ENCODE data around the gene DARS1.
"Not testable (repeated sequence)": the region's sequence is repeated elsewhere in the genome, so short reads cannot be mapped to it uniquely, and the experiment has no call there.

The DARS1 gene

GRCh38 chr2:135893374-135893794 is 92.0 kb downstream of the DARS1 start:
- no peak for DNase-seq (ENCODE audit: low spot score)
- Mint-ChIP-seq H3K36me3 (ENCODE audit: low read depth) (peaks cover 5% of the 10 kb centered on the region), H3K27me3 (ENCODE audit: low read depth) (no peaks in the 10 kb centered on the region), H3K4me1 (ENCODE audit: low read depth) (no peaks in the 10 kb centered on the region), H3K27ac (no peak overlapping the region), H3K4me3 (no peak overlapping the region), H3K9me3 (peaks cover 9% of the 10 kb centered on the region)

GRCh38 chr2:135890835-135891234 is 94.6 kb downstream of the DARS1 start:
- Mint-ChIP-seq H3K4me3 (no peak overlapping the region), H3K9me3 (peaks cover 15% of the 10 kb centered on the region), H3K27ac (no peak overlapping the region), H3K36me3 (ENCODE audit: low read depth) (peaks cover 2% of the 10 kb centered on the region), H3K4me1 (ENCODE audit: low read depth) (peaks cover 4% of the 10 kb centered on the region), H3K27me3 (ENCODE audit: low read depth) (no peaks in the 10 kb centered on the region)
- DNase-seq (ENCODE audit: low spot score): no peak

GRCh38 chr2:135890149-135890548 is 95.3 kb downstream of the DARS1 start:
- H3K9me3 Mint-ChIP-seq: peaks cover 15% of the 10 kb centered on the region
- DNase-seq (ENCODE audit: low spot score): no peak
- peaks cover 2% of the 10 kb centered on the region for H3K36me3 Mint-ChIP-seq (ENCODE audit: low read depth)
- peaks cover 4% of the 10 kb centered on the region for H3K4me1 Mint-ChIP-seq (ENCODE audit: low read depth)
- H3K4me3 Mint-ChIP-seq: no peak overlapping the region
- H3K27me3 Mint-ChIP-seq (ENCODE audit: low read depth): no peaks in the 10 kb centered on the region
- no peak overlapping the region for H3K27ac Mint-ChIP-seq

GRCh38 chr2:135888587-135888986 is 96.8 kb downstream of the DARS1 start:
- H3K4me1 Mint-ChIP-seq (ENCODE audit: low read depth); H3K4me3 Mint-ChIP-seq; H3K27me3 Mint-ChIP-seq (ENCODE audit: low read depth); DNase-seq (ENCODE audit: low spot score); H3K36me3 Mint-ChIP-seq (ENCODE audit: low read depth); H3K27ac Mint-ChIP-seq: not testable (repeated sequence)
- H3K9me3 Mint-ChIP-seq: peaks cover 15% of the 10 kb centered on the region

GRCh38 chr2:135885709-135886108 is 99.7 kb downstream of the DARS1 start:
- Mint-ChIP-seq H3K4me3 (no peak overlapping the region), H3K36me3 (ENCODE audit: low read depth) (peaks cover 2% of the 10 kb centered on the region), H3K27me3 (ENCODE audit: low read depth) (peaks cover 10% of the 10 kb centered on the region), H3K4me1 (ENCODE audit: low read depth) (peaks cover 4% of the 10 kb centered on the region), H3K9me3 (peaks cover 15% of the 10 kb centered on the region), H3K27ac (no peak overlapping the region)
- DNase-seq (ENCODE audit: low spot score): no peak

- Mint-ChIP-seq H3K27me3 (ENCODE audit: low read depth) (peaks cover 10% of the 10 kb centered on the region), H3K27ac (no peak overlapping the region), H3K4me3 (no peak overlapping the region), H3K4me1 (ENCODE audit: low read depth) (peaks cover 2% of the 10 kb centered on the region), H3K9me3 (no peaks in the 10 kb centered on the region), H3K36me3 (ENCODE audit: low read depth) (no peaks in the 10 kb centered on the region)
- DNase-seq (ENCODE audit: low spot score): no peak
Measured at GRCh38 chr2:135882415-135882814, 103.0 kb downstream of the DARS1 start.

- H3K27me3 Mint-ChIP-seq (ENCODE audit: low read depth); DNase-seq (ENCODE audit: low spot score); H3K9me3 Mint-ChIP-seq: not testable (repeated sequence)
- H3K36me3 Mint-ChIP-seq (ENCODE audit: low read depth): peaks cover 32% of the 10 kb centered on the region
- H3K4me1 Mint-ChIP-seq (ENCODE audit: low read depth): peaks cover 28% of the 10 kb centered on the region
- H3K4me3 Mint-ChIP-seq: peak overlapping the region; percentile 81
- peak overlapping the region; percentile 91 for H3K27ac Mint-ChIP-seq
Measured at GRCh38 chr2:135876770-135877169, 108.7 kb downstream of the DARS1 start.

GRCh38 chr2:135876066-135876711 is 109.2 kb downstream of the DARS1 start, which contains the start of gene MCM6:
Gene MCM6 (minus strand): TSS chr2:135876443. CDS start chr2:135876365, 78 bp downstream.
- peak within 1 kb of the TSS; percentile 99 for H3K4me3 Mint-ChIP-seq
- H3K36me3 Mint-ChIP-seq (ENCODE audit: low read depth): peaks cover 37% of the 10 kb centered on the region
- no peaks in the 10 kb centered on the region for H3K27me3 Mint-ChIP-seq (ENCODE audit: low read depth)
- H3K4me1 Mint-ChIP-seq (ENCODE audit: low read depth): peaks cover 33% of the 10 kb centered on the region
- DNase-seq (ENCODE audit: low spot score): peak; percentile 99
- peak within 1 kb of the TSS; percentile 98 for H3K27ac Mint-ChIP-seq
- H3K9me3 Mint-ChIP-seq: no peaks in the 10 kb centered on the region

- Mint-ChIP-seq H3K27me3 (ENCODE audit: low read depth) (no peaks in the 10 kb centered on the region), H3K36me3 (ENCODE audit: low read depth) (peaks cover 42% of the 10 kb centered on the region), H3K27ac (peak overlapping the region; percentile 98), H3K4me3 (peak overlapping the region; percentile 99), H3K4me1 (ENCODE audit: low read depth) (peaks cover 38% of the 10 kb centered on the region), H3K9me3 (no peaks in the 10 kb centered on the region)
- DNase-seq (ENCODE audit: low spot score): peak; percentile 76
Measured at GRCh38 chr2:135875491-135876065, 109.8 kb downstream of the DARS1 start.

GRCh38 chr2:135874777-135875365 is 110.6 kb downstream of the DARS1 start:
- peak overlapping the region; percentile 99 for H3K4me3 Mint-ChIP-seq
- peaks cover 44% of the 10 kb centered on the region for H3K4me1 Mint-ChIP-seq (ENCODE audit: low read depth)
- H3K9me3 Mint-ChIP-seq: no peaks in the 10 kb centered on the region
- DNase-seq (ENCODE audit: low spot score): no peak
- H3K36me3 Mint-ChIP-seq (ENCODE audit: low read depth): peaks cover 48% of the 10 kb centered on the region
- H3K27ac Mint-ChIP-seq: peak overlapping the region; percentile 98
- no peaks in the 10 kb centered on the region for H3K27me3 Mint-ChIP-seq (ENCODE audit: low read depth)

- H3K4me1 Mint-ChIP-seq (ENCODE audit: low read depth): peaks cover 52% of the 10 kb centered on the region
- H3K4me3 Mint-ChIP-seq: peak overlapping the region; percentile 8
- no peaks in the 10 kb centered on the region for H3K9me3 Mint-ChIP-seq
- H3K27ac Mint-ChIP-seq: peak overlapping the region; percentile 73
- H3K27me3 Mint-ChIP-seq (ENCODE audit: low read depth): no peaks in the 10 kb centered on the region
- no peak for DNase-seq (ENCODE audit: low spot score)
- peaks cover 75% of the 10 kb centered on the region for H3K36me3 Mint-ChIP-seq (ENCODE audit: low read depth)
Measured at GRCh38 chr2:135870571-135870970, 114.9 kb downstream of the DARS1 start.

- peaks cover 65% of the 10 kb centered on the region for H3K36me3 Mint-ChIP-seq (ENCODE audit: low read depth)
- no peak for DNase-seq (ENCODE audit: low spot score)
- H3K27ac Mint-ChIP-seq: no peak overlapping the region
- no peaks in the 10 kb centered on the region for H3K9me3 Mint-ChIP-seq
- no peaks in the 10 kb centered on the region for H3K27me3 Mint-ChIP-seq (ENCODE audit: low read depth)
- H3K4me1 Mint-ChIP-seq (ENCODE audit: low read depth): peaks cover 24% of the 10 kb centered on the region
- H3K4me3 Mint-ChIP-seq: no peak overlapping the region
Measured at GRCh38 chr2:135863233-135863632, 122.2 kb downstream of the DARS1 start.

GRCh38 chr2:135862718-135863117 is 122.7 kb downstream of the DARS1 start:
- no peaks in the 10 kb centered on the region for H3K27me3 Mint-ChIP-seq (ENCODE audit: low read depth)

More at GRCh38 chr2:135862718-135863117, 122.7 kb downstream of the DARS1 start:
- H3K4me1 Mint-ChIP-seq (ENCODE audit: low read depth): peaks cover 21% of the 10 kb centered on the region
- no peak overlapping the region for H3K4me3 Mint-ChIP-seq
- peaks cover 64% of the 10 kb centered on the region for H3K36me3 Mint-ChIP-seq (ENCODE audit: low read depth)
- no peak for DNase-seq (ENCODE audit: low spot score)
- no peaks in the 10 kb centered on the region for H3K9me3 Mint-ChIP-seq
- H3K27ac Mint-ChIP-seq: peak overlapping the region; percentile 42
